GM18507 (cell line): ENCODE results near the gene HERC6.
"Not testable (repeated sequence)": the region's sequence is repeated elsewhere in the genome, so short reads cannot be mapped to it uniquely, and the experiment has no call there.

Experiments used
- DNase-seq: peaks from one replicate; pipeline ENCODE4 v3.0.0; 2011; ENCODE audit warnings: low read depth; ENCODE audit not compliant: insufficient read length; ENCODE audit errors: extremely low spot score
- FAIRE-seq: peaks from 2 replicates; lab custom pipeline; 2011; peaks lifted over from hg19 to GRCh38; lab: Jason Lieb, UNC

HERC6 gene

GRCh38 chr4:88381123-88381522, 2.5 kb downstream of the HERC6 start:
- DNase-seq (no peak), FAIRE-seq (peak; percentile 77)

DNA sequence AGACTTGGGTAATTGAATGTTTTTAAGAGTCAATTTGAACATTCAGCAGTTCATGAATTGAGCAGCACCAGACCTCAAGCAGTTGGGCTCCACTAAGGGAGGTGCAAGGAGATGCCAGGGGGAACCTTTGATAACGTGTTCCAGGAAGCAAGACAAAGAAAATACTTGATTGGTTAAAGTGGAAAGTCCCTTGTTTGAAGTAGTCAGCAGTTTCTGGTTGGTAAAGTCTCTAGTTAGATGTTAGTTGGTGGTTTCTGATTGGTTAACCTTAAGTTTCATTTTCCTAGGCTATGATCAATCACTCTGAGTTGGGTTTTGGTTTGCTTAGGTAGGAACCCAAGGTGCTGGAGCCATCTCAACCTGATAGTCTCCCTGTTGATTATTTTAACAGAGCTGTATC, 4.0 kb downstream of the HERC6 start:
- FAIRE-seq: peak; percentile 92
- no peak for DNase-seq

GRCh38 chr4:88390128-88390527, 11.5 kb downstream of the HERC6 start:
- DNase-seq (no peak), FAIRE-seq (no peak)

- no peak for FAIRE-seq
- no peak for DNase-seq
Observed at GRCh38 chr4:88391703-88392102, 13.1 kb downstream of the HERC6 start.

- no peak for FAIRE-seq
- DNase-seq: no peak
Observed at GRCh38 chr4:88396681-88397080, 18.0 kb downstream of the HERC6 start.

DNA sequence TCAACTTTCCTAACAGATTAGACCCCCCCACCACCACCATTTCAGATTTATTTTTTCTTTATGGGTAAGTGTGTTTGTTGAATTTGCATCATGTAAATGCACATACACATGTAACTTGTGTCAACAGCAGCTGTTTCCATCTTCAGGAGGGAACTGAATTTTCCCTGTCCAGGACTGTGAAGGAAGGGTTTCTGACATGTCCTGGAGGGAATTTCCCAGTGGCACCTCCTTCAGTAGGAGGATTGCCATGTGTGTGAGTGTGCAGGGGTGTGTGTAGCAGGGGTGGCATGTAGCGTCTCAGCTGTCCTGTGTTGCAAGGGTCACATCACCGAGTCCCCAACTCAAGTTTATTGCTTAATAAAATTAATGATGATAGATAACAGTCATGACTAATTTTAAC, 19.7 kb downstream of the HERC6 start:
- no peak for FAIRE-seq

GRCh38 chr4:88409206-88409605, 30.6 kb downstream of the HERC6 start:
- no peak for FAIRE-seq
- no peak for DNase-seq

More for the DNA sequence above, 19.7 kb downstream of the HERC6 start:
- no peak for DNase-seq

DNA sequence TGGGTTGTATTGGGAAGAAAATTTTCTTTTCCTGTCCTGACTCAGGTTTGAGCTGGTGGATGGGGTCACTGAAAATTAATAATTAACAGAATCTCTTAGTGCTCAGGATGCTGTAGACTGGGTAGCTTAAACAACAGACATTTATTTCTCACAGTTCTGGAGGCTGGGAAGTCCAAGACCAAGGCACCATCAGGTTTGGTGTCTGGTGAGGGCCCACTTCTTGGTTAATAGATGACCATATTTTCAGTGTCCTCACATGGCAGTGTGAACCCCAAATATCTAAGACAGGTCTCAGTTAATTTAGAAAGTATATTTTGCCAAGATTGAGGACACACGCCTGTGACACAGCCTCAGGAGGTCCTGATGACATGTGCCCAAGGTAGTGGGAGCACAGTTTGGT, 31.1 kb downstream of the HERC6 start:
- DNase-seq (no peak), FAIRE-seq (no peak)

- FAIRE-seq (peak; percentile 66), DNase-seq (no peak)
Observed at GRCh38 chr4:88411491-88412096, 32.9 kb downstream of the HERC6 start.

DNA sequence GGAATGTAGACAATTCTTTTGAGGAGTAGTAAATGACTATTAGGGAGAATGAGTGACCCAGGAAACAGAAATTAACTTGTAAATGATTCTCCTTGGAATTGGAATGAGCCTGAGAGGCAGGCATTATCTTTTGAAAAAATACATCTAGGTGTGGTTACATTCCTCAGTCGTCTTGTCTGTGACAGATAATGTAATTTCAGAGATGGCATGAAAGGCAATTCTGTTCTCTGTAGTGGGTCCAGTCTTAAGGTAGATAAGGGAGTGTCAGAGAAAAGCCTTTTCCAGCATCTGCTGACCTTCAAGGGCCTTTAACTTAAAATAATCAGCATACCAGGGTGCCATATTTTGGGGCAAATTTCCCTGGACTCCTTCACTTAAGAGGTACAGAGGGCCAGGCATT, 35.1 kb downstream of the HERC6 start:
- FAIRE-seq: no peak
- DNase-seq: no peak

DNA sequence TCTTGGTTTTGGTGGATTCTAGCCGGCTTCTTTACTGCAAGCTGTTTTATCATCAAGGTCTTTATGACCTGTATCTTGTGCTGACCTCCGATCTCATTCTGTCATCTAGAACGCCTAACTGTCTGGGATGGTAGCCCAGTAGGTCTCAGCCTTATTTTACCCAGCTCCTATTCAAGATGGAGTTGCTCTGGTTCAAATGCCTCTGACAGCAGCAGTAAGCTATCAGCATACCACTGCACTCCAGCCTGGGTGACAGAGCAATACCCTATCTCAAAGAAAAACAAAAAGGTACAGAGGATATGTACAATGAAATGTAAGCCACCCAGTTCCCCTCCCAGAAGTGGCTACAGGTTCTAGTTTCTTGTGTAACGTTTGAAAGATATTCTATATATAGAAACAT, 36.1 kb downstream of the HERC6 start:
- FAIRE-seq: no peak
- DNase-seq: no peak

- no peak for FAIRE-seq
- no peak for DNase-seq
Observed at GRCh38 chr4:88415982-88416381, 37.3 kb downstream of the HERC6 start.

DNA sequence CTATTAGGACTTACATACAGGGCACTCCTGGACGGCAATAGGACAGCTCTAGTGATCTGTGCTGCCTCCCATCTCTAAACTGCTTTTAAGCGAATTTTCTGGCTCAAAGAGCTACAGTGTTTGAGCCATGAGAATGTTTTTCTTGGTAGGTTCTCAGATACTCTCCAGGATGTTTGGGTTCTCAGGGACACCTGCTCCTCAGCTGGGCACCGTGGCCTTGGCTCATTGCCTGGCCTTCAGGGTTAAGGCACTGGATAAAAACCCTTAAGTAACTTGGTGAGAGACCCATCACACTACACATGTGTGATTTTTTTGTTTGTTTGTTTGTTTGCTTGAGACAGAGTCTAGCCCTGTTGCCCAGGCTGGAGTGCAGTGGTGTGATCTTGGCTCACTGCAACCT, 39.8 kb downstream of the HERC6 start:
- DNase-seq (no peak), FAIRE-seq (no peak)

- no peak for DNase-seq
- FAIRE-seq: peak; percentile 49
Observed at GRCh38 chr4:88419874-88420273, 41.2 kb downstream of the HERC6 start.

- DNase-seq (no peak), FAIRE-seq (no peak)
Observed at GRCh38 chr4:88420844-88421243, 42.2 kb downstream of the HERC6 start.

DNA sequence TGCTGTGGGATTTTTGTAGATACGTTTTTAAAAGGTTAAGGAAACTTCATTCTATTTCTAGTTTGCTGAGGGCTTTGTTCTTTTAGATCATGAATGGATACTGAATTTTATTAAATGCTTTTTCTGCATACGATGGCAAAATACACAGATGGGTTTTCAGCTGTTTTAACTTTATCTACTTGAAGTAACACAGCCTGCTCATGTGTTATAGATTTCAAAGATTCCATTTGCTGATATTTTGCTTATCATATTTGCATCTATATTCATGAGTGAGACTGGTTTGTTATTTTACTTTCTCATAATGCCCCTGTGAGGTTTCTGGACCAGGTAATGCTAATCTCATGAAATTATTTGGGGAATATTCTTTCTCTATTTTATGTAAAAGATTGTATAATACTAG, 43.8 kb downstream of the HERC6 start:
- DNase-seq (no peak), FAIRE-seq (peak; percentile 12)

- FAIRE-seq (no peak), DNase-seq (no peak)
Observed at GRCh38 chr4:88429401-88429800, 50.7 kb downstream of the HERC6 start.

GRCh38 chr4:88435987-88436693, 57.5 kb downstream of the HERC6 start:
- no peak for FAIRE-seq
- no peak for DNase-seq

- not testable (repeated sequence) for FAIRE-seq, DNase-seq
Observed at GRCh38 chr4:88437873-88438272, 59.2 kb downstream of the HERC6 start.

- FAIRE-seq (no peak), DNase-seq (no peak)
Observed at GRCh38 chr4:88439161-88439760, 60.6 kb downstream of the HERC6 start.

DNA sequence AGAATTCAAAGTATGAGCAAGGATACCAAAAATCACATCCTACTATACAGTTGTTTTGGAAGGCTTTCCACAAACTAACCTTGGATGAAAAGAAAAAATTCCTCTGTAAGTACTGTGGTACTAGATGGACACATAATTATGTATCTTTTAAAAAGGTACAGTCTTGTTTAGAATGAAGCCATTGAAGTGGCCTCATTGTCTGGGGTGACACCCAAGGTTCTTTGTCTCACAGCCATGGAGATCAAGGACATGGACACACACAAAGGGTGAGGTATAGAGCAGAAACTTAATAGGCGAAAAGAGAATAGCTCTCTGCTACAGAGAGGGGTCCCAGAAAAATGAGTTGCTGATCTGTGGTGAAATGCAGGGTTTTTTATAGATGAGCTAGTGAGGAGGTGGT, 61.5 kb downstream of the HERC6 start:
- DNase-seq (no peak), FAIRE-seq (no peak)
